ENCODE results near the gene TBC1D22B. TPM values are rescaled to one million over a fixed set of nuclear protein-coding genes. Genes with fewer than 3 reads are reported as not detected.

TBC1D22B gene
- total and polyA plus RNA-seq, 9 of the 15 experiments (the other 6 are each of a cell fraction or from before 2014, with no cell fraction given): 4.8 to 24.2 (median 13.5) TPM

GRCh38 chr6:37314487-37315156, 57.0 kb downstream of the TBC1D22B start (continued):
- TF ChIP-seq PYGO2 (tag; IDR thresholded peaks at IDR 0.05) (peak; percentile 81), SREBF1 (IDR thresholded peaks at IDR 0.05; ENCODE audit: borderline replicate concordance, low read depth, low read length) (no peak), ZNF140 (CRISPR knock-in tag; IDR thresholded peaks at IDR 0.05) (no peak), GTF3C2 (IDR thresholded peaks at IDR 0.05; ENCODE audit: borderline replicate concordance, extremely low read depth, insufficient read length) (no peak), MECOM (CRISPR knock-in tag; IDR thresholded peaks at IDR 0.05) (peak; percentile 95), ZC3H8 (IDR thresholded peaks at IDR 0.05) (peak; percentile 86; the same call in 1 of the 2 replicates), TRIM28 (IDR thresholded peaks at IDR 0.05) (peak; percentile 90), VEZF1 (CRISPR knock-in tag; IDR thresholded peaks at IDR 0.05) (peak; percentile 76), CXXC5 (CRISPR knock-in tag; IDR thresholded peaks at IDR 0.05) (peak; percentile 98), MAFK (IDR thresholded peaks at IDR 0.05; ENCODE audit: low read length) (peak; percentile 56; the same call in 1 of the 2 replicates), HDAC2 (IDR thresholded peaks at IDR 0.05) (peak; percentile 97), RCOR1 (IDR thresholded peaks at IDR 0.05; ENCODE audit: borderline replicate concordance in 1 of 2, low read depth in 2 of 2, low read length in 2 of 2) (peak; percentile 92 to 99), STAT5B (CRISPR knock-in tag; IDR thresholded peaks at IDR 0.05) (no peak), ZNF592 (IDR thresholded peaks at IDR 0.05) (peak; percentile 95), ZBTB9 (CRISPR knock-in tag; IDR thresholded peaks at IDR 0.05) (peak; percentile 20; the same call in 1 of the 2 replicates), JUND (IDR thresholded peaks at IDR 0.05; ENCODE audit: borderline replicate concordance, low read depth, low read length) (peak; percentile 89), JUND (tag; IDR thresholded peaks at IDR 0.05; ENCODE audit: borderline replicate concordance, low read depth, low read length) (peak; percentile 85; the same call in 2 of the 3 replicates), NONO (IDR thresholded peaks at IDR 0.05; ENCODE audit: low read depth in 2 of 2, low read length in 1 of 2) (peak in 1 of 2 experiments; percentile 94; a peak in 2 of 4 replicates)
